Activated gamma-delta T cell (primary cell): Measurements from ENCODE around the gene SLC25A48.
"Not testable (repeated sequence)": the region's sequence is repeated elsewhere in the genome, so short reads cannot be mapped to it uniquely, and the experiment has no call there.

ENCODE experiments used
- DNase-seq: peaks from one replicate; lab custom pipeline; 2025; lab: John Stamatoyannopoulos, UW

Gene SLC25A48

GRCh38 chr5:135857630-135858311, 23.3 kb downstream of the SLC25A48 start:
- no peak for DNase-seq

GRCh38 chr5:135859186-135859585, 24.7 kb downstream of the SLC25A48 start:
- DNase-seq = not testable (repeated sequence)

GRCh38 chr5:135859641-135860040, 25.2 kb downstream of the SLC25A48 start:
- DNase-seq = no peak

- no peak for DNase-seq
Observed at GRCh38 chr5:135861641-135862040, 27.2 kb downstream of the SLC25A48 start.

GRCh38 chr5:135862086-135862485, 27.6 kb downstream of the SLC25A48 start:
- no peak for DNase-seq

- DNase-seq = no peak
Observed at GRCh38 chr5:135862744-135863143, 28.3 kb downstream of the SLC25A48 start.

GRCh38 chr5:135864503-135865435, 30.3 kb downstream of the SLC25A48 start:
- no peak for DNase-seq

- DNase-seq = no peak
Observed at GRCh38 chr5:135866016-135866415, 31.6 kb downstream of the SLC25A48 start.

GRCh38 chr5:135867599-135867998, 33.1 kb downstream of the SLC25A48 start:
- no peak for DNase-seq

- no peak for DNase-seq
Observed at GRCh38 chr5:135868681-135869080, 34.2 kb downstream of the SLC25A48 start.

- no peak for DNase-seq
Observed at GRCh38 chr5:135869276-135869675, 34.8 kb downstream of the SLC25A48 start.

- DNase-seq = no peak
Observed at GRCh38 chr5:135869935-135870334, 35.5 kb downstream of the SLC25A48 start.

GRCh38 chr5:135871268-135871915, 36.9 kb downstream of the SLC25A48 start:
- DNase-seq = no peak

- DNase-seq = no peak
Observed at GRCh38 chr5:135873831-135874230, 39.4 kb downstream of the SLC25A48 start.

- DNase-seq = no peak
Observed at GRCh38 chr5:135874461-135874860, 40.0 kb downstream of the SLC25A48 start.

GRCh38 chr5:135875567-135875966, 41.1 kb downstream of the SLC25A48 start:
- DNase-seq = no peak

GRCh38 chr5:135876146-135876545, 41.7 kb downstream of the SLC25A48 start:
- DNase-seq = no peak

GRCh38 chr5:135877570-135878155, 43.2 kb downstream of the SLC25A48 start:
- DNase-seq = no peak

- no peak for DNase-seq
Observed at GRCh38 chr5:135878156-135878620, 43.7 kb downstream of the SLC25A48 start.

- DNase-seq = no peak
Observed at GRCh38 chr5:135879591-135879990, 45.1 kb downstream of the SLC25A48 start.

- no peak for DNase-seq
Observed at GRCh38 chr5:135880278-135880677, 45.8 kb downstream of the SLC25A48 start.

- DNase-seq = no peak
Observed at GRCh38 chr5:135880801-135881200, 46.3 kb downstream of the SLC25A48 start.
